ENCODE data around the gene COL20A1.

DNA sequence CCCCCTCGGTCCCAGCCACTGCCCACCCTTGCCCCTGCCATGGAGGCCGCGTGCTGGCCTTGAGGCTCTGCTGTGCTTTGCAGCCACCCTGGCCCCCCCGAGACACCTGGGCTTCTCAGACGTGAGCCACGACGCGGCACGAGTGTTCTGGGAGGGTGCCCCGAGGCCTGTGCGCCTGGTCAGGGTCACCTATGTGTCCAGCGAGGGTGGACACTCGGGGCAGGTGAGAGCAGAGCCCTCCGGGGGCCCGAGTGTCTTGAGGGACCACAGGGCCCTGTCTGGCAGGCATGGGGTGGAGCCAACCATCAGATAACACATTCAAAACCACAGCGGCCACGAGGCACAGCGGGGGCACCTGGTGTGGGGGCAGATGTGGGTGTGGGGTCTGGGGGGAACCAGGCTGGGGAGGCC lies 18.9 kb downstream of the COL20A1 start:
- no peak for TF ChIP-seq POLR2A (IDR thresholded peaks at IDR 0.05)
- TF ChIP-seq CTCF (IDR thresholded peaks at IDR 0.05) = no peak
- no peak for TF ChIP-seq EP300 (IDR thresholded peaks at IDR 0.05)
